HepG2 (cell line): ENCODE data around the gene NAA38. TPM values are rescaled to one million over a fixed set of nuclear protein-coding genes. Genes with fewer than 3 reads are reported as not detected.

ENCODE experiments used
- ATAC-seq: fragments of 200-7000 bp; cut with Tn5 transposase; 3 replicates; pipeline ENCODE4 v1.9.1; 2020; ENCODE audit warnings: mild to moderate bottlenecking, moderate library complexity
- BruUV-seq: library from RNA; stranded (reverse); fragments of 400-500 nt; replicated peaks from 2 replicates; lab custom pipeline; 2021; lab: Mats Ljungman, UMichigan
- CTCF ChIA-PET: fragments of 300-600 bp; formaldehyde crosslinking; extraction: SDS; loops from one replicate; lab custom pipeline; 2021; ENCODE audit warnings: low total read pairs, inconsistent platforms, low intra/inter-chr PET ratio; lab: Yijun Ruan, JAX
- POLR2A ChIA-PET: fragments of 350-600 bp; sonication (Branson Sonifier 250); formaldehyde crosslinking; loops from one replicate; lab custom pipeline; 2020; ENCODE audit warnings: antibody characterized with exemption, inconsistent platforms; lab: Yijun Ruan, JAX
- DNase-seq: peaks from one replicate; pipeline ENCODE4 v3.0.0-alpha.2; 2015; ENCODE audit warnings: low spot score
- FAIRE-seq: peaks from 3 replicates; lab custom pipeline; 2011; peaks lifted over from hg19 to GRCh38; lab: Jason Lieb, UNC
- H2AFZ ChIP-seq: one replicate; pipeline ENCODE4 v1.6.1; 2011; ENCODE audit warnings: low read length, inconsistent platforms
- H3K27ac ChIP-seq: fragments of 300-600 bp; 3 replicates; pipeline ENCODE4 v1.8.0; 2011; ENCODE audit warnings: mixed run types, mild to moderate bottlenecking, mixed read lengths, low read length, inconsistent platforms; ENCODE audit not compliant: insufficient read depth; ENCODE audit errors: extremely low read length
- H3K27me3 ChIP-seq, 2 experiments: fragments of 200-600 bp in 1 of 2; 2 replicates in 1 of 2; 3 replicates in 1 of 2; pipeline versions ENCODE4 v1.6.0 to v1.8.0; 2011; ENCODE audit warnings: low read length in 2 of 2, mild to moderate bottlenecking in 2 of 2, moderate library complexity in 2 of 2, inconsistent platforms in 1 of 2; ENCODE audit not compliant: insufficient read depth in 2 of 2, control insufficient read depth in 1 of 2
- H3K36me3 ChIP-seq, 2 experiments: fragments of 200-600 bp in 1 of 2; replicated peaks in 1 of 2; 2 replicates in 1 of 2; 3 replicates in 1 of 2; pipeline versions ENCODE4 v1.5.1 to v1.8.0; 2011; ENCODE audit warnings: low read length in 2 of 2, inconsistent platforms in 1 of 2; ENCODE audit not compliant: insufficient read depth in 2 of 2, control insufficient read depth in 1 of 2
- H3K4me1 ChIP-seq: 2 replicates; pipeline ENCODE4 v1.5.1; 2012; ENCODE audit warnings: low read length, inconsistent platforms; ENCODE audit not compliant: insufficient read depth
- H3K4me2 ChIP-seq: 2 replicates; pipeline ENCODE4 v1.6.0; 2011; ENCODE audit warnings: low read depth, low read length, inconsistent platforms
- H3K4me3 ChIP-seq, 3 experiments: fragments of 200-600 bp in 1 of 3; sonication (generic), shearing (Covaris generic) in 1 of 3; replicated peaks in 1 of 3; 2 replicates each; pipeline ENCODE4 v1.5.1; 2011 to 2016; ENCODE audit warnings: low read length in 3 of 3, inconsistent platforms in 2 of 3, low read depth in 2 of 3, mild to moderate bottlenecking in 2 of 3, control low read depth in 1 of 3, mixed read lengths in 1 of 3; ENCODE audit not compliant: insufficient read depth in 1 of 3
- H3K79me2 ChIP-seq: one replicate; pipeline ENCODE4 v1.6.1; 2011; ENCODE audit warnings: low read length, inconsistent platforms; ENCODE audit not compliant: insufficient read depth
- H3K9ac ChIP-seq: 2 replicates; pipeline ENCODE4 v1.6.0; 2011; ENCODE audit warnings: mild to moderate bottlenecking, low read depth, low read length, inconsistent platforms; ENCODE audit not compliant: insufficient read depth
- H3K9me3 ChIP-seq: 2 replicates; pipeline ENCODE4 v1.5.1; 2012; ENCODE audit warnings: mild to moderate bottlenecking, low read length
- H4K20me1 ChIP-seq: 2 replicates; pipeline ENCODE4 v1.6.0; 2011; ENCODE audit warnings: inconsistent platforms, mild to moderate bottlenecking, low read length, moderate library complexity; ENCODE audit not compliant: insufficient read depth
- MXI1 ChIP-seq: IDR thresholded peaks from 3 replicates; pipeline ENCODE4 v1.6.1; 2012; ENCODE audit warnings: low read depth, low read length, inconsistent platforms, borderline replicate concordance
- PITX1 ChIP-seq: sonication (generic); formaldehyde crosslinking; IDR thresholded peaks from 2 replicates; pipeline ENCODE4 v1.5.1; 2020; ENCODE audit warnings: mild to moderate bottlenecking, missing genetic modification reagents
- THAP11 ChIP-seq: IDR thresholded peaks from 2 replicates; pipeline ENCODE4 v1.6.1; 2016; ENCODE audit warnings: missing biosample characterization, missing genetic modification reagents
- ZFY ChIP-seq: sonication (generic); formaldehyde crosslinking; IDR thresholded peaks from 2 replicates; pipeline ENCODE4 v1.4.0; 2020; ENCODE audit warnings: missing genetic modification reagents
- ZNF616 ChIP-seq: sonication (generic); formaldehyde crosslinking; IDR thresholded peaks from 2 replicates; pipeline ENCODE4 v1.5.0; 2020; ENCODE audit warnings: low read depth, mild to moderate bottlenecking, missing genetic modification reagents
- ZNF776 ChIP-seq: sonication (generic); formaldehyde crosslinking; IDR thresholded peaks from 2 replicates; pipeline ENCODE4 v1.4.0; 2020; ENCODE audit warnings: mild to moderate bottlenecking, missing genetic modification reagents
- WGBS: methylation state at CpG from one replicate; pipeline ENCODE4 v1.1.6; 2017; ENCODE audit warnings: low lambda C conversion rate; 5-methylcytosine and 5-hydroxymethylcytosine counted together
- in situ Hi-C: cut with HindIII; loops from 2 replicates; pipeline ENCODE4 v1.10.0; 2017; ENCODE audit warnings: low pct_unique_long_range_greater_than_20kb; ENCODE audit not compliant: extremely low pct_ligation_motif_present
- intact Hi-C: fragments of 100-400 bp; cut with micrococcal nuclease; formaldehyde crosslinking; loops from one replicate; pipeline ENCODE4 v1.10.0; 2022; ENCODE audit not compliant: unreplicated experiment
- polyA plus RNA-seq, 8 experiments: library from polyadenylated mRNA; depleted of rRNA in 3 of 8; stranded (reverse) in 7 of 8; unstranded in 1 of 8; fragments of >200 nt; fragmentation: Illumina TruSeq in 4 of 8; extraction: Trizol in 4 of 8; gene quantifications; 2 replicates each; pipeline versions ENCODE4 v1.2.1 to v1.2.3, GENCODE V29; 2011 to 2016; ENCODE audit warnings: low read depth in 4 of 8, missing spikeins in 1 of 8, mixed read lengths in 1 of 8; ENCODE audit not compliant: insufficient read depth in 1 of 8
- total RNA-seq, 5 experiments: library from RNA; depleted of rRNA; stranded (reverse); fragments of >200 nt; fragmentation: Illumina TruSeq; extraction: Trizol; gene quantifications; 2 replicates each; pipeline ENCODE4 v1.2.3, GENCODE V29; 2016; ENCODE audit warnings: low read depth in 1 of 5
- TF ChIP-seq, protein P1 (sequence below): sonication (generic); formaldehyde crosslinking; IDR thresholded peaks from 2 replicates; pipeline ENCODE4 v1.5.1; 2020; ENCODE audit warnings: mild to moderate bottlenecking, missing genetic modification reagents, borderline replicate concordance
- TF ChIP-seq, protein P2 (sequence below): sonication (generic); formaldehyde crosslinking; IDR thresholded peaks from 2 replicates; pipeline ENCODE4 v1.4.0; 2020; ENCODE audit warnings: missing genetic modification reagents, borderline replicate concordance
- TF ChIP-seq, protein P3 (sequence below): sonication (generic); formaldehyde crosslinking; IDR thresholded peaks from 2 replicates; pipeline ENCODE4 v1.5.1; 2020; ENCODE audit warnings: missing genetic modification reagents, mild to moderate bottlenecking, borderline replicate concordance
- TF ChIP-seq, protein P4 (sequence below): sonication (generic); formaldehyde crosslinking; IDR thresholded peaks from 2 replicates; pipeline ENCODE4 v1.4.0; 2020; ENCODE audit warnings: missing genetic modification reagents
- TF ChIP-seq, protein P5 (sequence below): sonication (generic); formaldehyde crosslinking; IDR thresholded peaks from 2 replicates; pipeline ENCODE4 v1.8.1; 2023; ENCODE audit warnings: mild to moderate bottlenecking, inconsistent platforms, moderate library complexity, missing genetic modification reagents, borderline replicate concordance
- TF ChIP-seq, protein P6 (sequence below): sonication (generic); formaldehyde crosslinking; conservative IDR thresholded peaks from 2 replicates; pipeline ENCODE4 v1.4.0; 2020; ENCODE audit warnings: missing genetic modification reagents

NAA38 gene
- total and polyA plus RNA-seq, 2 of the 13 experiments (the other 11 are each of a cell fraction or from before 2014, with no cell fraction given) = 46.9 to 91.6 TPM

DNA sequence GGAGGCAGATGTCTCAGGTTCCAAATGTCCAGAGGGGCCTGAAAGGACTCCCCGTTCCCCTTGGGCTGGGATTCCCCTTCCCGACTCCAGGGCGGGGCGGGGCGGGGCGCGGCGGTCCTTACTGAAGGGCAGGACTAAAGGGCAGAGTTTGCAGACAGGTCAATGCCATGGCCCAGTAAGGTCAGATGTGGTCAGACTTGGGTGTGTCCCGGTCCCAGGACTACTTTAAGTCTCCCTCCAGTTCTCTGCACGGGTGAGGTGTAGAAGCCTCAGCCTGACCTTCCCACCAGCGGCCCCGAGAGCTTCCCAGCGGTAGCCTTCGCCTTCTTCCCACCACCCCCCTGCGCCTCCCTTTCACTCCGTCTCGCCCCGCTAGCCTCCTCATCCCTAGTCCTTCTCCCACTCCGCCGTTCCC lies 22.8 kb downstream of the NAA38 start (continued):
- TF ChIP-seq, protein P1, sequence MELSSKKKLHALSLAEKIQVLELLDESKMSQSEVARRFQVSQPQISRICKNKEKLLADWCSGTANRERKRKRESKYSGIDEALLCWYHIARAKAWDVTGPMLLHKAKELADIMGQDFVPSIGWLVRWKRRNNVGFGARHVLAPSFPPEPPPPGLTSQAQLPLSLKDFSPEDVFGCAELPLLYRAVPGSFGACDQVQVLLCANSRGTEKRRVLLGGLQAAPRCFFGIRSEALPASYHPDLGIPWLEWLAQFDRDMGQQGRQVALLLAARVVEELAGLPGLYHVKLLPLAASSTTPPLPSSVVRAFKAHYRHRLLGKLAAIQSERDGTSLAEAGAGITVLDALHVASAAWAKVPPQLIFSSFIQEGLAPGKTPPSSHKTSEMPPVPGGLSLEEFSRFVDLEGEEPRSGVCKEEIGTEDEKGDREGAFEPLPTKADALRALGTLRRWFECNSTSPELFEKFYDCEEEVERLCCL (CRISPR knock-in tag) = no peak
- TF ChIP-seq, protein P2, sequence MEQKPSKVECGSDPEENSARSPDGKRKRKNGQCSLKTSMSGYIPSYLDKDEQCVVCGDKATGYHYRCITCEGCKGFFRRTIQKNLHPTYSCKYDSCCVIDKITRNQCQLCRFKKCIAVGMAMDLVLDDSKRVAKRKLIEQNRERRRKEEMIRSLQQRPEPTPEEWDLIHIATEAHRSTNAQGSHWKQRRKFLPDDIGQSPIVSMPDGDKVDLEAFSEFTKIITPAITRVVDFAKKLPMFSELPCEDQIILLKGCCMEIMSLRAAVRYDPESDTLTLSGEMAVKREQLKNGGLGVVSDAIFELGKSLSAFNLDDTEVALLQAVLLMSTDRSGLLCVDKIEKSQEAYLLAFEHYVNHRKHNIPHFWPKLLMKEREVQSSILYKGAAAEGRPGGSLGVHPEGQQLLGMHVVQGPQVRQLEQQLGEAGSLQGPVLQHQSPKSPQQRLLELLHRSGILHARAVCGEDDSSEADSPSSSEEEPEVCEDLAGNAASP (CRISPR knock-in tag) = peak; percentile 58; the same call in 1 of the 2 replicates
- TF ChIP-seq, protein P3, sequence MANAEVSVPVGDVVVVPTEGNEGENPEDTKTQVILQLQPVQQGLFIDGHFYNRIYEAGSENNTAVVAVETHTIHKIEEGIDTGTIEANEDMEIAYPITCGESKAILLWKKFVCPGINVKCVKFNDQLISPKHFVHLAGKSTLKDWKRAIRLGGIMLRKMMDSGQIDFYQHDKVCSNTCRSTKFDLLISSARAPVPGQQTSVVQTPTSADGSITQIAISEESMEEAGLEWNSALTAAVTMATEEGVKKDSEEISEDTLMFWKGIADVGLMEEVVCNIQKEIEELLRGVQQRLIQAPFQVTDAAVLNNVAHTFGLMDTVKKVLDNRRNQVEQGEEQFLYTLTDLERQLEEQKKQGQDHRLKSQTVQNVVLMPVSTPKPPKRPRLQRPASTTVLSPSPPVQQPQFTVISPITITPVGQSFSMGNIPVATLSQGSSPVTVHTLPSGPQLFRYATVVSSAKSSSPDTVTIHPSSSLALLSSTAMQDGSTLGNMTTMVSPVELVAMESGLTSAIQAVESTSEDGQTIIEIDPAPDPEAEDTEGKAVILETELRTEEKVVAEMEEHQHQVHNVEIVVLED (CRISPR knock-in tag) = 0 out of 2 replicates have a peak, but pooled peaks have one; percentile 17

DNA sequence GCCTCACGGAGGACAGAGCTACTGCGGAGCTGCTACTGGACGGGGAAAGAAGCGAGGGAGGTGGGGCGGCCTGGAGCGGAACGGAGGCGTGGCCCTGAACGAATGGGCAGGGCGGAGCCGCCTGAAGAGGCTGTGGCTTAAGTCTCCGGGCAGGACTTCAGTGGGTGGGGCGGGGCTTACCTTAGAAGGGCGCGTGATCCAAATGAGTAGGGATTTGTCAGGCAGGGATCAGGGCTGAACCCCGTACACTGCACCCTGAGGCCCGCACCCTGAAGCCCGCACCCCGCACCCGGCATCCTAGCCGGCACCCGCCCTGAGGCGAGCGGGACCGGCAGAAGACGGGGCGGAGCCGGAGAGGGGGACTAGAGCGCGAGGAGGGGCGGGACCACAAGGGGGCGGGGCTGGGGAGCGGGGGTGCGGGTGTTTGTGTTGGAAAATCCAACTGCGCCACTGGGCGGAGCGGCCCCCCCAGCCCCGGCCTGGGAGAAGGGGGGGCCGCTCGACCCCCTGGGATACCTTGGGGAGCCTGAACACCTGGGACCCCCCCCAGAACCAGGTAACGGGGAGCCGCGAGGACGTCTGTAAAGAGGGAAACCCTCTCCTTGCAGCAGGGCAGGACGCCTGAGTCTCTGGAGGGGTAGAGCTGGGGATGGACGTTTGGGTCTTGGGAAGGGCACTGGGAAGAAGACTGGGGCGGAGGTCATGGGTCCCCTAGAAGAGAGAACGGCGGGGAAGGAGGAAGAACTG lies 23.4 kb downstream of the NAA38 start, which contains the start of gene KDM6B:
TSS of gene KDM6B (plus strand) at position 423 of the 747 bp plus-strand sequence. CDS start 11,338 bp downstream, outside the sequence.
- Histone ChIP-seq H3K4me3 (peak within 1 kb of the TSS; percentile 54 to 92 (median 65)), H3K27me3 (peaks cover 6 to 27% of the 10 kb centered on the region in 2 experiments; a peak in 4 of 5 replicates), H3K9me3 (no peaks in the 10 kb centered on the region), H3K4me1 (peaks cover 46% of the 10 kb centered on the region), H3K9ac (peak within 1 kb of the TSS; percentile 89), H3K36me3 (no peaks in the 10 kb centered on the region), H2AFZ (peak within 1 kb of the TSS; percentile 10), H3K27ac (peak within 1 kb of the TSS; percentile 92), H4K20me1 (no peaks in the 10 kb centered on the region; the same call in 1 of the 2 replicates), H3K79me2 (peaks cover 12% of the 10 kb centered on the region), H3K4me2 (peak within 1 kb of the TSS; percentile 84)
- FAIRE-seq (no peak), ATAC-seq (peak; percentile 66), DNase-seq (peak; percentile 83)
- ChIA-PET POLR2A (interaction anchor here (0.8 to 8.2 kb wide), 11 partner anchors 9 to 261 kb away, joined by 3 to 159 read pairs (median 4); partner anchors contain the start of genes CNTROB, CYB5D1, NAA38 and RNF227), CTCF (interaction anchor here (1.2 kb wide), 1 partner anchor 64 kb away, joined by 5 read pairs; no protein-coding TSS in a partner anchor)
- BruUV-seq = no TSS peak
- in situ Hi-C loops = no loop called here
- intact Hi-C loops = loop anchor here (5.0 kb wide), 1 partner anchor 87 kb away; no protein-coding TSS in a partner anchor
- 3% methylated on average over 35 of the region's 49 CpGs for WGBS
- TF ChIP-seq ZFY (CRISPR knock-in tag) (peak; percentile 41; the same call in 1 of the 2 replicates), ZNF616 (CRISPR knock-in tag) (peak; percentile 21; the same call in 1 of the 2 replicates), THAP11 (CRISPR knock-in tag) (peak; percentile 12; the same call in 1 of the 2 replicates), MXI1 (peak; percentile 51; the same call in 1 of the 3 replicates), ZNF776 (CRISPR knock-in tag) (peak; percentile 41; the same call in 1 of the 2 replicates), PITX1 (0 out of 2 replicates have a peak, but pooled peaks have one; percentile 2)
- TF ChIP-seq, protein P4, sequence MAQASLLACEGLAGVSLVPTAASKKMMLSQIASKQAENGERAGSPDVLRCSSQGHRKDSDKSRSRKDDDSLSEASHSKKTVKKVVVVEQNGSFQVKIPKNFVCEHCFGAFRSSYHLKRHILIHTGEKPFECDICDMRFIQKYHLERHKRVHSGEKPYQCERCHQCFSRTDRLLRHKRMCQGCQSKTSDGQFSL (CRISPR knock-in tag) = peak; percentile 23; the same call in 1 of the 2 replicates
- TF ChIP-seq, protein P5, sequence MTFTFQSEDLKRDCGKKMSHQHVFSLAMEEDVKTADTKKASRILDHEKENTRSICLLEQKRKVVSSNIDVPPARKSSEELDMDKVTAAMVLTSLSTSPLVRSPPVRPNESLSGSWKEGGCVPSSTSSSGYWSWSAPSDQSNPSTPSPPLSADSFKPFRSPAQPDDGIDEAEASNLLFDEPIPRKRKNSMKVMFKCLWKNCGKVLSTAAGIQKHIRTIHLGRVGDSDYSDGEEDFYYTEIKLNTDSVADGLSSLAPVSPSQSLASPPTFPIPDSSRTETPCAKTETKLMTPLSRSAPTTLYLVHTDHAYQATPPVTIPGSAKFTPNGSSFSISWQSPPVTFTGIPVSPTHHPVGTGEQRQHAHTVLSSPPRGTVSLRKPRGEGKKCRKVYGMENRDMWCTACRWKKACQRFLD (CRISPR knock-in tag) = no peak
- TF ChIP-seq, protein P6, sequence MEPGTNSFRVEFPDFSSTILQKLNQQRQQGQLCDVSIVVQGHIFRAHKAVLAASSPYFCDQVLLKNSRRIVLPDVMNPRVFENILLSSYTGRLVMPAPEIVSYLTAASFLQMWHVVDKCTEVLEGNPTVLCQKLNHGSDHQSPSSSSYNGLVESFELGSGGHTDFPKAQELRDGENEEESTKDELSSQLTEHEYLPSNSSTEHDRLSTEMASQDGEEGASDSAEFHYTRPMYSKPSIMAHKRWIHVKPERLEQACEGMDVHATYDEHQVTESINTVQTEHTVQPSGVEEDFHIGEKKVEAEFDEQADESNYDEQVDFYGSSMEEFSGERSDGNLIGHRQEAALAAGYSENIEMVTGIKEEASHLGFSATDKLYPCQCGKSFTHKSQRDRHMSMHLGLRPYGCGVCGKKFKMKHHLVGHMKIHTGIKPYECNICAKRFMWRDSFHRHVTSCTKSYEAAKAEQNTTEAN = 0 out of 2 replicates have a peak, but pooled peaks have one; percentile 21
